Heart left ventricle (tissue), 13 donors: ENCODE measurements around the gene ASRGL1.

Experiments
- CTCF ChIP-seq, 12 donors: fragments of 200-600 bp; sonication (generic) in 4 of 12; IDR thresholded peaks; one replicate each; pipeline versions ENCODE4 v1.5.0 to v1.8.0; 2018 to 2022; ENCODE audit warnings: antibody characterized with exemption in 12 of 12, mild to moderate bottlenecking in 5 of 12
- POLR2A ChIP-seq, 2 donors: fragments of 450-650 bp; IDR thresholded peaks; one replicate each; pipeline ENCODE4 v1.6.1; 2017; ENCODE audit warnings: antibody characterized with exemption in 2 of 2, mild to moderate bottlenecking in 2 of 2, moderate library complexity in 2 of 2
- donor health status: ischemic (EF 13 %, LVEDD 7.1; RV severe dilation, severe dysfunction).
- donor health status: DM: no; HTN: yes; CAD: no.
- donor health status: DM: no; HTN: no; CAD: no.
- donor health status: ischemic (EF 25% LVEDD 6.9; RV normal size, moderate dysfunction).
- donor health status: ischemic (EF 25% LVEDD 5.7; RV mildly dilated, moderate dysfunction).
- donor health status: ischemic (EF 35%, LVEDD 5.7; RV mildly dilated, moderate dysfunction).
- donor health status: nonischemic (EF 11% LVEDD 7.7; RV severe dilation, severe dysfunction).
- donor health status: DM: yes; HTN: yes; CAD: no.
- donor health status: PGD.
- donor health status: ischemic (EF 29% LVEDD 5.4; RV normal size, mild dysfunction).
- donor health status: nonischemic (EF 23%, LVEDD 6.1; RV moderate dilation, normal function).

- TF ChIP-seq POLR2A (IDR thresholded peaks at IDR 0.05) (no peak), CTCF (IDR thresholded peaks at IDR 0.05) (no peak)
Measured at GRCh38 chr11:62418136-62418535, 80.9 kb downstream of the ASRGL1 start.
